Measurements from ENCODE around the gene CSF2. TPM values are rescaled to one million over a fixed set of nuclear protein-coding genes. Genes with fewer than 3 reads are reported as not detected.

The CSF2 gene
- total RNA-seq, 4 donors from 2014 or later: not detected

DNA sequence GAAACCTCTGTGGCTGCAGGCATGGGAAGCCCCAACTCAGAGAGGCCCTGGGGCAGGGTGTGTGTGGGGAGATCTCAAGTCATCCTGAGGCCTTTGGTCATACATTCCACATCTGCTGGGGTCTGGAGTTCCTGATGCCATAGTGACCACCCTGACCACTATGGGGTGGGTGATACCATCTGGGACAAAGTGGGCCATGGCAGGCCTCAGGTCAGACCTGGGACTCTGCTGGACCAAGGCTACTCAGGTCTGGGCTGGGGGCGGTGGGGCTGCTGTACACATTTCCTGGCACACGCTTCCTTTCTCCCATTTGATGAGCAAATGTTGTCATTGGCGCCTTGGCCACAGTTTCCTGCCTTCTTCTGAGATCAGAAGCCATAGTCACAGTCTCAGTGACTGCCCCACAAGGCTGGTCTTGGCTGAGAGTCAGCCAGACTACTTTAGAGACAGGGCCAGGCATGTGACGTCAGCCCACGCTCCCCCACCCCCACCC is 47.0 kb upstream of the CSF2 start:
- H3K4me3 ChIP-seq: no peak overlapping the region
- H3K9me3 ChIP-seq: no peaks in the 10 kb centered on the region
- peak; percentile 88 for DNase-seq (ENCODE audit: extremely low spot score)
- no peak overlapping the region for H3K27ac ChIP-seq (replicated peaks in 1 of 4)
- no peak for TF ChIP-seq POLR2AphosphoS5 (IDR thresholded peaks at IDR 0.05)
- TF ChIP-seq POLR2A (IDR thresholded peaks at IDR 0.05; ENCODE audit: low read depth): no peak
- TF ChIP-seq EP300 (IDR thresholded peaks at IDR 0.05): no peak
- TF ChIP-seq, protein P1, sequence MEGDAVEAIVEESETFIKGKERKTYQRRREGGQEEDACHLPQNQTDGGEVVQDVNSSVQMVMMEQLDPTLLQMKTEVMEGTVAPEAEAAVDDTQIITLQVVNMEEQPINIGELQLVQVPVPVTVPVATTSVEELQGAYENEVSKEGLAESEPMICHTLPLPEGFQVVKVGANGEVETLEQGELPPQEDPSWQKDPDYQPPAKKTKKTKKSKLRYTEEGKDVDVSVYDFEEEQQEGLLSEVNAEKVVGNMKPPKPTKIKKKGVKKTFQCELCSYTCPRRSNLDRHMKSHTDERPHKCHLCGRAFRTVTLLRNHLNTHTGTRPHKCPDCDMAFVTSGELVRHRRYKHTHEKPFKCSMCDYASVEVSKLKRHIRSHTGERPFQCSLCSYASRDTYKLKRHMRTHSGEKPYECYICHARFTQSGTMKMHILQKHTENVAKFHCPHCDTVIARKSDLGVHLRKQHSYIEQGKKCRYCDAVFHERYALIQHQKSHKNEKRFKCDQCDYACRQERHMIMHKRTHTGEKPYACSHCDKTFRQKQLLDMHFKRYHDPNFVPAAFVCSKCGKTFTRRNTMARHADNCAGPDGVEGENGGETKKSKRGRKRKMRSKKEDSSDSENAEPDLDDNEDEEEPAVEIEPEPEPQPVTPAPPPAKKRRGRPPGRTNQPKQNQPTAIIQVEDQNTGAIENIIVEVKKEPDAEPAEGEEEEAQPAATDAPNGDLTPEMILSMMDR (IDR thresholded peaks at IDR 0.05): no peak
- intact Hi-C loops (cut with DNase I): no loop called here
- peaks cover 0 to 11% (median 0%) of the 10 kb centered on the region in 4 donors for H3K27me3 ChIP-seq
- no peaks in the 10 kb centered on the region for H3K36me3 ChIP-seq
- H3K4me1 ChIP-seq: no peaks in the 10 kb centered on the region
- WGBS: no CpG with 5 or more reads among the region's 5 CpGs

DNA sequence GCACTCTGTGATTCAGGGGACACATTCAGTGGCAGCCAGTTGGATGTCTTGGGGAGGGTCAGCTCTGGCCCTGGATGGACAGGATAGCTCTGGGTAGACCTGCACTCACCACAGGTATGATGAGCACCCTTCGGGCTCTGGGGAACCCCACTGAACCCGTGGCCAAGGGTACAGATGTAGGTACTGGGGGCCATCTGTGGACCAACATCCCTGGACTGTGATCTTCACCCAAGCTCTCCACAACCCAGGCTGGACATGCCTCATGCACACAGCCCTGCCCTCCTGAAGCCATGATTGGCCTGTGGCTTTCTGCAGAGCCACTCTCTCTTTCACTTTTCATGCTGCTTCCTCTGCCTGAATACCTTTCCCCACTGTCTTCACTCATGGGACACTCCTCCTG is 46.6 kb upstream of the CSF2 start:
- Histone ChIP-seq H3K27ac (replicated peaks in 1 of 4) (no peak overlapping the region), H3K27me3 (peaks cover 0 to 11% (median 0%) of the 10 kb centered on the region in 4 donors), H3K4me3 (no peak overlapping the region), H3K36me3 (no peaks in the 10 kb centered on the region), H3K9me3 (no peaks in the 10 kb centered on the region), H3K4me1 (no peaks in the 10 kb centered on the region)
- intact Hi-C loops (cut with DNase I): no loop called here
- TF ChIP-seq POLR2A (IDR thresholded peaks at IDR 0.05; ENCODE audit: low read depth) (no peak), POLR2AphosphoS5 (IDR thresholded peaks at IDR 0.05) (no peak), EP300 (IDR thresholded peaks at IDR 0.05) (no peak)
- TF ChIP-seq, protein P1 (IDR thresholded peaks at IDR 0.05): no peak
- 74% methylated on average over 2 of the region's 2 CpGs for WGBS
- DNase-seq (ENCODE audit: extremely low spot score): peak; percentile 26

DNA sequence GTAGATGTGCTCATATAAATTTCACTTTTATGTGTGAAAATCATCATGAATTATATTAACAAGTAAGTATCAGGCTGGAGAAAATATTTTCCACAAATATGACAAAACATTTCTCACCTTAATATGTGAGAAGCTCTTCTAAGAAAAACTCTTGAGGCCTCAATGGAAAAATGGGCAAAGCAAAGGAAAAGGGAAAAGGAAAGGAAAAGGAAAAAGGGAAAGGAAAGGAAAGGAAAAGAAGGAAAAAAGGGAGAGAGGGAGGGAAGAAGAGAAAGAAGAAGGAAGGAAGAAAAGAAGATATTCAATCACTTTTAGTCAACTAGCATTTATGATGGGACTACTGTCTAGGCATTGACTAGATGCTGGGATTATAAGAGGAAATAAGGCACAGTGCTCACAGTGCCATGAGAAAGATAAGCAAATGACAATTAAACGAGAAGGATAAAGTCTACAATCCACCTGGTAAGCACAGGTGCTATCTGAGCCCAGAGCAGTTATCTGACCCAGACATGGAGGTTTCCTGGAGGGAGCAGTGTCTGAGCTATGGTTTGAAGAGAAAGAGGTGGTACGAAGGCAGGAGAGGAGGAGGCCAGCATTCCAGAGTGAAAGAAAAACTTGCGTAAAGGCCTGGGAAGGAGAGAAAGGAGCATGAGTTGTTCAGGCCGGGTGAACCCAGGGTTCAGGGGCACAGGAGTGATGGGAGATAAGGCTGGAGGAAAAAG is 43.8 kb upstream of the CSF2 start:
- 82% methylated on average over 4 of the region's 4 CpGs for WGBS
- H3K27ac ChIP-seq (replicated peaks in 1 of 4): no peak overlapping the region
- H3K4me3 ChIP-seq: no peak overlapping the region
- intact Hi-C loops (cut with DNase I): no loop called here
- H3K9me3 ChIP-seq: peaks cover 0 to 4% (median 0%) of the 10 kb centered on the region in 4 donors
- peaks cover 0 to 11% (median 0%) of the 10 kb centered on the region in 4 donors for H3K27me3 ChIP-seq
- H3K4me1 ChIP-seq: no peaks in the 10 kb centered on the region
- TF ChIP-seq POLR2A (IDR thresholded peaks at IDR 0.05; ENCODE audit: low read depth) (no peak), EP300 (IDR thresholded peaks at IDR 0.05) (no peak), POLR2AphosphoS5 (IDR thresholded peaks at IDR 0.05) (no peak)
- TF ChIP-seq, protein P1 (IDR thresholded peaks at IDR 0.05): no peak
- no peaks in the 10 kb centered on the region for H3K36me3 ChIP-seq
- peak; percentile 42 for DNase-seq (ENCODE audit: extremely low spot score)

DNA sequence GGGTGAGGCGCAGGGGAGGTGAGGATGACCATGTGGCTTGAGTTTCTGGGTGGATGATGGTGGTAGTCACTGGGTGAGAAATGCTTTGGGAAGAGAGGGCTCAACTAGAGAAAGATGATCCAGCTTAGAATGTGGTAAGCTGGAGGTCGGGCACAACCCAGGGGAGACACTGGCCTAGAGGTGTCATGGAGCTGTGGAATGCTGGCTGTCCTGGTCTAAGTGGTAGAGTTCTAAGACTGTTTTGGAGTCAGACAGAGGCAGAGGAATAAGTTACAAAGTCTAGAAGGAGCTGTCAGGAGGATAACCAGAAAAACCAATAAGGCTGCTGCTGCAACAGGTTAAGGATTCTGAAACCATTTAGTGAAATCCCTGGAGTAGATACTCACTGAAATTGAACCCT is 43.0 kb upstream of the CSF2 start:
- WGBS: 94% methylated on average over 2 of the region's 2 CpGs
- Histone ChIP-seq H3K27me3 (peaks cover 0 to 11% (median 0%) of the 10 kb centered on the region in 4 donors), H3K4me1 (no peaks in the 10 kb centered on the region), H3K4me3 (no peak overlapping the region), H3K36me3 (no peaks in the 10 kb centered on the region), H3K27ac (replicated peaks in 1 of 4) (no peak overlapping the region), H3K9me3 (peaks cover 0 to 4% (median 0%) of the 10 kb centered on the region in 4 donors)
- intact Hi-C loops (cut with DNase I): no loop called here
- no peak for TF ChIP-seq EP300 (IDR thresholded peaks at IDR 0.05)
- peak; percentile 62 for DNase-seq (ENCODE audit: extremely low spot score)

DNA sequence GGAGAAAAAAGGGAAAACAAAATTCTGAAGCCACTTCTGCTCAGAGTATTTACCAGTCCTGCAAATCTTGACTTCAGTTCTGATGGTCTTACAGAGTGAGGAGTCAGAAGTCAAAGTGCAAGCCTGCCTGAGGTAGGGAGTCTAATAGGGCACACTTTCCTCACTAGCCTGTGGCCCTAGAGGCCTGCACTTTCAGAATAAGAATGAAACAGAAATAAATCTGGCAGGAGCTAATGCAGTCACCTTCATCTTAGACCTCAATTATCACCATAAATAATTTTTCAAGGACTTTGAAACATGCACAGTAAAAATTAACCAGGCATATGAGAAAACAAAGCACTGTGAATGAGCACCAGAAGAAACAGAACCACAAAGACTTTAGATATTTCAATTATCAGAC is 41.4 kb upstream of the CSF2 start:
- intact Hi-C loops (cut with DNase I): no loop called here
- Histone ChIP-seq H3K27ac (replicated peaks in 1 of 4) (no peak overlapping the region), H3K4me1 (no peaks in the 10 kb centered on the region), H3K27me3 (no peaks in the 10 kb centered on the region), H3K36me3 (no peaks in the 10 kb centered on the region), H3K4me3 (no peak overlapping the region), H3K9me3 (peaks cover 0 to 4% (median 0%) of the 10 kb centered on the region in 4 donors)
- no peak for DNase-seq (ENCODE audit: extremely low spot score)
- TF ChIP-seq EP300 (IDR thresholded peaks at IDR 0.05): no peak
- TF ChIP-seq, protein P1 (IDR thresholded peaks at IDR 0.05): no peak
- no peak for TF ChIP-seq POLR2AphosphoS5 (IDR thresholded peaks at IDR 0.05)
- no peak for TF ChIP-seq POLR2A (IDR thresholded peaks at IDR 0.05; ENCODE audit: low read depth)

All from esophagus muscularis mucosa (tissue), 4 donors.